Measurements from ENCODE around the gene TIGAR.

TIGAR gene

GRCh38 chr12:4386801-4387200, 65.8 kb downstream of the TIGAR start:
- no peaks in the 10 kb centered on the region for H3K79me2 ChIP-seq (ENCODE audit: insufficient read depth, low read length)
- no peak for TF ChIP-seq EZH2 (IDR thresholded peaks at IDR 0.05; ENCODE audit: borderline replicate concordance, low read length)
- TF ChIP-seq, protein P1, sequence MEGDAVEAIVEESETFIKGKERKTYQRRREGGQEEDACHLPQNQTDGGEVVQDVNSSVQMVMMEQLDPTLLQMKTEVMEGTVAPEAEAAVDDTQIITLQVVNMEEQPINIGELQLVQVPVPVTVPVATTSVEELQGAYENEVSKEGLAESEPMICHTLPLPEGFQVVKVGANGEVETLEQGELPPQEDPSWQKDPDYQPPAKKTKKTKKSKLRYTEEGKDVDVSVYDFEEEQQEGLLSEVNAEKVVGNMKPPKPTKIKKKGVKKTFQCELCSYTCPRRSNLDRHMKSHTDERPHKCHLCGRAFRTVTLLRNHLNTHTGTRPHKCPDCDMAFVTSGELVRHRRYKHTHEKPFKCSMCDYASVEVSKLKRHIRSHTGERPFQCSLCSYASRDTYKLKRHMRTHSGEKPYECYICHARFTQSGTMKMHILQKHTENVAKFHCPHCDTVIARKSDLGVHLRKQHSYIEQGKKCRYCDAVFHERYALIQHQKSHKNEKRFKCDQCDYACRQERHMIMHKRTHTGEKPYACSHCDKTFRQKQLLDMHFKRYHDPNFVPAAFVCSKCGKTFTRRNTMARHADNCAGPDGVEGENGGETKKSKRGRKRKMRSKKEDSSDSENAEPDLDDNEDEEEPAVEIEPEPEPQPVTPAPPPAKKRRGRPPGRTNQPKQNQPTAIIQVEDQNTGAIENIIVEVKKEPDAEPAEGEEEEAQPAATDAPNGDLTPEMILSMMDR (IDR thresholded peaks at IDR 0.05; ENCODE audit: low read length), result no peak
- H3K4me2 ChIP-seq (ENCODE audit: low read length), result no peak overlapping the region

DNA sequence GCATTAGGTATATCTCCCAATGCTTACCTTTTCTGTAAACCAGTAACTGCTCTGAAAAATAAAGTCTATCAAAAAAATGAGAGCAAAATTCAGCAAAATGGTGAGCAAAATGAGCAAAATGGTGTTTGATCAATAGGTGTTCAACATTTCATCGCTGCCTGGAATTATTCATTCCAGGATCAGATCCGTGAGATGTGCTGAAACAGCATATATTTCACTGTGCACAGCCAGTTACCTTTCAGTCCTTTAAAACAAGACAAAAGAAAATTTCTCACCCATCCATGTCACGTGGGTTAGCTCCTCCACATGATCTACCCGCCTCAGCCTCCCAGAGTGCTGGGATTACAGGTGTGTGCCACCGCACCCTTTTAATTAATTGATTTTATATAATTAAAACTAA, 66.6 kb downstream of the TIGAR start:
- Histone ChIP-seq H3K79me2 (ENCODE audit: insufficient read depth, low read length) (no peaks in the 10 kb centered on the region), H3K9ac (ENCODE audit: low read length) (no peak overlapping the region), H3K9me3 (ENCODE audit: low read length) (no peaks in the 10 kb centered on the region), H3K27ac (ENCODE audit: low read depth, low read length, poor library complexity, severe bottlenecking) (no peak overlapping the region), H3K36me3 (ENCODE audit: insufficient read depth, low read length) (no peaks in the 10 kb centered on the region), H3F3A (ENCODE audit: insufficient read depth, low read length) (no peaks in the 10 kb centered on the region), H3K27me3 (ENCODE audit: insufficient read depth, low read length) (no peaks in the 10 kb centered on the region), H3K4me3 (ENCODE audit: low read depth, low read length, poor library complexity, severe bottlenecking) (no peak overlapping the region), H3K4me2 (ENCODE audit: low read length) (no peak overlapping the region), H3K4me1 (ENCODE audit: insufficient read depth, low read length, severe bottlenecking) (no peaks in the 10 kb centered on the region), H2AFZ (ENCODE audit: low read length) (no peak overlapping the region), H4K20me1 (ENCODE audit: insufficient read depth, low read length) (no peaks in the 10 kb centered on the region), H3K9me2 (ENCODE audit: low read depth, low read length) (no peaks in the 10 kb centered on the region)
- TF ChIP-seq, protein P1 (IDR thresholded peaks at IDR 0.05; ENCODE audit: low read length), result no peak
- no peak for TF ChIP-seq EZH2 (IDR thresholded peaks at IDR 0.05; ENCODE audit: borderline replicate concordance, low read length)

More at GRCh38 chr12:4386801-4387200, 65.8 kb downstream of the TIGAR start:
- Histone ChIP-seq H3K27me3 (ENCODE audit: insufficient read depth, low read length) (no peaks in the 10 kb centered on the region), H3K36me3 (ENCODE audit: insufficient read depth, low read length) (no peaks in the 10 kb centered on the region), H3K9me3 (ENCODE audit: low read length) (no peaks in the 10 kb centered on the region), H2AFZ (ENCODE audit: low read length) (no peak overlapping the region), H3K9me2 (ENCODE audit: low read depth, low read length) (no peaks in the 10 kb centered on the region), H4K20me1 (ENCODE audit: insufficient read depth, low read length) (no peaks in the 10 kb centered on the region), H3K27ac (ENCODE audit: low read depth, low read length, poor library complexity, severe bottlenecking) (no peak overlapping the region), H3K4me3 (ENCODE audit: low read depth, low read length, poor library complexity, severe bottlenecking) (no peak overlapping the region), H3K4me1 (ENCODE audit: insufficient read depth, low read length, severe bottlenecking) (no peaks in the 10 kb centered on the region), H3F3A (ENCODE audit: insufficient read depth, low read length) (no peaks in the 10 kb centered on the region), H3K9ac (ENCODE audit: low read length) (no peak overlapping the region)

DNA sequence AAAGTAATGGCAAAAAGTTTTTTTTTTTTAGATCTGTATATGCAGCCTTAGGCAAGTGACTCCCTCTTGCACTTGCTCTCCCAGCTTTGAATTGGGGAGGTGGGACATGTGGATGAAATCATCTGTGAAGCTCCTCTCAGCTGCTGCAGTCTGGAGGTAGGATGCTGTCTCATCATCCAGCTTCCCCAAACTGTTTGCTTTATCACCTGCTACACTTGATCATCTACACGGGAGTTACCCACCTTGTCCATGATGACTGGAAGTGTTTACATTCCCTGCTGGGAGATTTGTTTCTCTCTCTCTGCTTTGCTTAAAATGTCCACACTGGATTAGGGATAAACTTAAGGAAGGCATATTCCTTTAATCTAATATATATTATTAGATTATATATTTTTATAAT, 67.0 kb downstream of the TIGAR start:
- H3K27me3 ChIP-seq (ENCODE audit: insufficient read depth, low read length), result no peaks in the 10 kb centered on the region
- H3K4me1 ChIP-seq (ENCODE audit: insufficient read depth, low read length, severe bottlenecking), result no peaks in the 10 kb centered on the region
- H3K9me2 ChIP-seq (ENCODE audit: low read depth, low read length), result no peaks in the 10 kb centered on the region
- no peak overlapping the region for H3K27ac ChIP-seq (ENCODE audit: low read depth, low read length, poor library complexity, severe bottlenecking)
- H3K36me3 ChIP-seq (ENCODE audit: insufficient read depth, low read length), result no peaks in the 10 kb centered on the region
- H3K9ac ChIP-seq (ENCODE audit: low read length), result no peak overlapping the region
- no peaks in the 10 kb centered on the region for H3K9me3 ChIP-seq (ENCODE audit: low read length)
- no peaks in the 10 kb centered on the region for H4K20me1 ChIP-seq (ENCODE audit: insufficient read depth, low read length)
- no peak overlapping the region for H2AFZ ChIP-seq (ENCODE audit: low read length)
- H3K4me3 ChIP-seq (ENCODE audit: low read depth, low read length, poor library complexity, severe bottlenecking), result no peak overlapping the region
- no peaks in the 10 kb centered on the region for H3F3A ChIP-seq (ENCODE audit: insufficient read depth, low read length)
- H3K79me2 ChIP-seq (ENCODE audit: insufficient read depth, low read length), result no peaks in the 10 kb centered on the region
- H3K4me2 ChIP-seq (ENCODE audit: low read length), result no peak overlapping the region
- TF ChIP-seq, protein P1 (IDR thresholded peaks at IDR 0.05; ENCODE audit: low read length), result no peak
- TF ChIP-seq EZH2 (IDR thresholded peaks at IDR 0.05; ENCODE audit: borderline replicate concordance, low read length), result no peak

Measured in OCI-LY1 (cell line).